Prostate gland (tissue), 2 donors: Measurements from ENCODE around the gene EPB41L1.

Source experiments
- POLR2A ChIP-seq: fragments of 450-650 bp; IDR thresholded peaks from one replicate; pipeline ENCODE4 v1.6.1; 2016; ENCODE audit warnings: antibody characterized with exemption, mild to moderate bottlenecking
- TF ChIP-seq, protein P1 (sequence below), 4 experiments: fragments of 200-600 bp in 2 of 4; fragments of 450-650 bp in 2 of 4; sonication (generic) in 2 of 4; IDR thresholded peaks; 1 replicate in 3 of 4; 2 replicates in 1 of 4; pipeline ENCODE4 v1.5.1; 2016 to 2019; ENCODE audit warnings: antibody characterized with exemption in 4 of 4, mild to moderate bottlenecking in 2 of 4, moderate library complexity in 2 of 4

DNA sequence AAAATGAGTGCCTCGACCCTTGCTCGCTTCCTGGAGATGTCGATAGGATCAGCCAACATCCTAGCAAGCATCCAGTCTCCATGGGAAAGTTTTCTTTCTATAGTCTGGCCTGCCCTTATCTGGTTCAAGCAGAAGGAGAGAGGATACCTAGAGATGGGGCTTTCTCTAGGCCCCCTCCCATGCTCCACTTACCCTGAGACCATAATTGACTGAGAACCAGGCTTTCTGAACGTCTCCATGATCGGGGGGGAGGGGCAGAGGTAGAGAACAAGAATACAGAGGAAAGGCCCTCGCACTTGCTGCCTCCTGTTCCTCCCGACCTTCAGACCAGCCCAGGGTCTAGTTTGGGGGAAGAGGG lies 31.6 kb upstream of the EPB41L1 start:
- TF ChIP-seq, protein P1, sequence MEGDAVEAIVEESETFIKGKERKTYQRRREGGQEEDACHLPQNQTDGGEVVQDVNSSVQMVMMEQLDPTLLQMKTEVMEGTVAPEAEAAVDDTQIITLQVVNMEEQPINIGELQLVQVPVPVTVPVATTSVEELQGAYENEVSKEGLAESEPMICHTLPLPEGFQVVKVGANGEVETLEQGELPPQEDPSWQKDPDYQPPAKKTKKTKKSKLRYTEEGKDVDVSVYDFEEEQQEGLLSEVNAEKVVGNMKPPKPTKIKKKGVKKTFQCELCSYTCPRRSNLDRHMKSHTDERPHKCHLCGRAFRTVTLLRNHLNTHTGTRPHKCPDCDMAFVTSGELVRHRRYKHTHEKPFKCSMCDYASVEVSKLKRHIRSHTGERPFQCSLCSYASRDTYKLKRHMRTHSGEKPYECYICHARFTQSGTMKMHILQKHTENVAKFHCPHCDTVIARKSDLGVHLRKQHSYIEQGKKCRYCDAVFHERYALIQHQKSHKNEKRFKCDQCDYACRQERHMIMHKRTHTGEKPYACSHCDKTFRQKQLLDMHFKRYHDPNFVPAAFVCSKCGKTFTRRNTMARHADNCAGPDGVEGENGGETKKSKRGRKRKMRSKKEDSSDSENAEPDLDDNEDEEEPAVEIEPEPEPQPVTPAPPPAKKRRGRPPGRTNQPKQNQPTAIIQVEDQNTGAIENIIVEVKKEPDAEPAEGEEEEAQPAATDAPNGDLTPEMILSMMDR (IDR thresholded peaks at IDR 0.05): no peak
- no peak for TF ChIP-seq POLR2A
